ENCODE data around the gene TLNRD1.

DNA sequence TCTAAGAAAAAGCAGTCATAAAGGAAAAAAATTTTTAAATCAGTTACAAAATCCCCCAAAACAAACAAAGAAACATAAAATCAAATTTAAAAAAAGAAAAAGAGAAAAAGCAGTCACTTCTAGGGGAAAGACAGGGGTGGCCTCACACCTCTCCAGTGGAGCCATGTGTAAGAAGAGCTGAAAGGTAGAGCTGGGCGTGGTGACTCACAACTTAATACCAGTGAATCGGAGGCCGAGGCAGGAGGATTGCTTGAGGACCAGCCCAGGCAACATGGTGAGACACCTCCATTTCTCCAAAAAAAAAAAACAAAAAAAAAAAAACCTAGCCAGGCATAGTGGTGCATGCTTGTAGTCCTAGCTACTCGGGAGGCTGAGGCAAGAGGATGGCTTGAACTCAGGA, 25.8 kb upstream of the TLNRD1 start:
- TF ChIP-seq, protein P1, sequence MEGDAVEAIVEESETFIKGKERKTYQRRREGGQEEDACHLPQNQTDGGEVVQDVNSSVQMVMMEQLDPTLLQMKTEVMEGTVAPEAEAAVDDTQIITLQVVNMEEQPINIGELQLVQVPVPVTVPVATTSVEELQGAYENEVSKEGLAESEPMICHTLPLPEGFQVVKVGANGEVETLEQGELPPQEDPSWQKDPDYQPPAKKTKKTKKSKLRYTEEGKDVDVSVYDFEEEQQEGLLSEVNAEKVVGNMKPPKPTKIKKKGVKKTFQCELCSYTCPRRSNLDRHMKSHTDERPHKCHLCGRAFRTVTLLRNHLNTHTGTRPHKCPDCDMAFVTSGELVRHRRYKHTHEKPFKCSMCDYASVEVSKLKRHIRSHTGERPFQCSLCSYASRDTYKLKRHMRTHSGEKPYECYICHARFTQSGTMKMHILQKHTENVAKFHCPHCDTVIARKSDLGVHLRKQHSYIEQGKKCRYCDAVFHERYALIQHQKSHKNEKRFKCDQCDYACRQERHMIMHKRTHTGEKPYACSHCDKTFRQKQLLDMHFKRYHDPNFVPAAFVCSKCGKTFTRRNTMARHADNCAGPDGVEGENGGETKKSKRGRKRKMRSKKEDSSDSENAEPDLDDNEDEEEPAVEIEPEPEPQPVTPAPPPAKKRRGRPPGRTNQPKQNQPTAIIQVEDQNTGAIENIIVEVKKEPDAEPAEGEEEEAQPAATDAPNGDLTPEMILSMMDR (IDR thresholded peaks at IDR 0.05) = no peak
- no peak for TF ChIP-seq POLR2A (IDR thresholded peaks at IDR 0.05)

All from thyroid gland (tissue), 4 donors.